NCI-H510A (cell line): ENCODE data around the gene CYP3A4.
"Not testable (repeated sequence)": the region's sequence is repeated elsewhere in the genome, so short reads cannot be mapped to it uniquely, and the experiment has no call there.

ENCODE experiments used
- DNase-seq: peaks from one replicate; lab custom pipeline; 2025; lab: John Stamatoyannopoulos, UW

The CYP3A4 gene

GRCh38 chr7:99784007-99784406, at the start of gene CYP3A4:
TSS of gene CYP3A4 (minus strand) at chr7:99784184. CDS start at chr7:99784081, 103 bp downstream.
- no peak for DNase-seq

- no peak for DNase-seq
Measured at GRCh38 chr7:99833289-99833877, 49.4 kb upstream of the CYP3A4 start.

DNA sequence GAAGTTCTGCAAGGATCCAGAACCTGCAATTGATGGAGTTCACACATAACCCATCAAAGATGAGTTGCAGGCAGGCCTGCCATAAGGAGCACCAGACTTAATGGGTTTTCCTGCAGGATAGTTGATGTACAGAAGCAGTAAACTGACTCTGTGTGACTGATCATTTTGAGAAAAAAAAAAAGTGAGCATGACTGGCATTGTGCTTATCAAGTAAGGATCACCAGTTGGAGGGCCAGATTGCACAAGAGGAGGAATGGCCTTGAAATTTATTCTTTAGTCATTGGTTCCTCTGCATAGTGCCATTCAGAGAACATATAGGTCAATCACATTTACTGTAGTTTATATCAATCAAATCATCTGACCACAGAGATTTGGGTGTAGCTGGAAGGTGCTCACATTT, 47.6 kb upstream of the CYP3A4 start:
- no peak for DNase-seq

DNA sequence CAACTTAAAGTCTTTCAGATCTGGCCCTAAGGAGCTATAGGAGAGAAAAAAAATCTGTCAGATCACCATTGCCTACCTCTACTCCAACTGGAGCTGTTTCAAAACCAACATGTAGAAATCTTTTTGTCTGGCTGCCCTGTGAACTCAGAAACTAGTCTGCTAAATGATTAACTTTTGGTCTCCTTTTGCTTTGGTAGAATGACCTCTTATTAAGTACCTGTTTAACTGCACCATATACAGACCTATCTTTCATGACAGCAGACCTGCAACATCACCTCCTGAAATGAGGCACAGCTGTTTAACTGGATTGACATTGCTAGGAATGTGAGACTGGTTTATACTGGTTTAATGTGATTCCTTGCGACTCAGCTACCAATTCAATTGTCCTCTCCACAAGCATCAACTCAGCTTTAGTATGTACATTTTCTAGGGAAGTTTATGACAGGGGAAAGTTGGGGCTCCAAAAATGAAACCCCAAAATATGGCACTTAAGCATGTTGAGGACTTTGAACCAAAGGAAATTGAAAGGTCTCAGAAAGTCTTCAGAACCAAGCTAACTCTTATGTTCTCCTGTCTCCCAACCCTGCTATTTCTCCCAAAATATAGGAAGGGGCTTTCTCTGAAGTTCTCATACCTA, 45.7 kb upstream of the CYP3A4 start:
- no peak for DNase-seq

DNA sequence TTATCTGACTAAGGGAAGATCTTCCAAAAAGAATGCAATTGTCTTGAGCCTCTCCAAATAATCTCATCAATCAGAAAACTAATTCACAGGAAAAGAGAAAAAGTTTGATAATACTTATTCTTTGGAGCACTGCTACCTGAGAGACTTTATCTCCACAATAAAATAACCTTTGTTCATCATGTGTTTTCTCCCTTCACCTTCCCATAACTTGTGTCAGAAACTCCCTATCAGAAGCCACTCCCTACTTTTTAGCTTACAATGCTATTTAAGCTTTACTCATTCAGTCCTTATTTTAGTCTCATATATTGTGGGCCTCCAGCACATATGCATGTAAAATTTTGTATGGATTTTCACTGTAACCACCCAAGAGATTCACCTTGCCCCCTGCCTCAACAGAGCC, 44.8 kb upstream of the CYP3A4 start:
- DNase-seq, result no peak

- DNase-seq, result no peak
Measured at GRCh38 chr7:99827040-99827778, 43.2 kb upstream of the CYP3A4 start.

DNA sequence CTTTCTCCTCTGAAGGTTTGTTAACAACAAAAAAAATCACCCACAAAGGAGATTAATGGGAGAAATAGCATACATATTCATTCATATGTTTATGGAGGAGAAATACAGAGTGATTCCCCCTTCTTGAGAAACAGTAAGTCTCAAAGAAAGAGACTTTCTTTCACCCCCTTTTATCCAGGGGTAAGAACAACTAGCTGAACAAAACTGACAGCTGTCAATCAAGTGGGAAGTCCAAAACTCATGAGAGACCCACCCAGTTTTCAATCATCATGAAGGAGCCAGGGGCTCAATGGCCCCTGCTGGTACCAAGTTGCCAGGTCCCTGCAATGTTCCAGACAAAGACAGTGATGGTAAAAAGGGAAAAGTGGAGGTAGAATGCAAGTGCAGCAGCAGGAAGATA, 41.9 kb upstream of the CYP3A4 start:
- DNase-seq, result no peak

- no peak for DNase-seq
Measured at GRCh38 chr7:99825452-99825851, 41.5 kb upstream of the CYP3A4 start.

DNA sequence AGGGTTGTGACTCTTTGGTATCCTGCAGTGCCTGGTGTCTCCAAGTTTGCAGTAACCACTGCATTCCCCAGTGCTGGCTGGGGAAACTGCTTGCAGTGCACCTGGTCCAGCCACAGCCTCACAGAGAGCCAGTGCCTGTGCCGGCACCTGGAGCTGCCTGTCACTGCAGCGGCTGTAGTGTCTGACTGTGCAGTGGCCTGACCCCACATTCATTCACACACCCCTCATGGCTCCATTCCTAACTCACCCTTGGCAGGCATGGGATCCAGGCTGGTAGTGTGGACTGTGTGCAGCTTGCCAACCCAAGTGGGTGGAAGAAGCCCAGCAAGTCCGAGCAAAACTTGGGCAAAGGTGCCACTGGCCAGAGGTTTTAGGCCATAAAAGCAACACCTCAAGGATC, 40.1 kb upstream of the CYP3A4 start:
- no peak for DNase-seq

GRCh38 chr7:99822731-99823718, 39.0 kb upstream of the CYP3A4 start:
- DNase-seq, result no peak

DNA sequence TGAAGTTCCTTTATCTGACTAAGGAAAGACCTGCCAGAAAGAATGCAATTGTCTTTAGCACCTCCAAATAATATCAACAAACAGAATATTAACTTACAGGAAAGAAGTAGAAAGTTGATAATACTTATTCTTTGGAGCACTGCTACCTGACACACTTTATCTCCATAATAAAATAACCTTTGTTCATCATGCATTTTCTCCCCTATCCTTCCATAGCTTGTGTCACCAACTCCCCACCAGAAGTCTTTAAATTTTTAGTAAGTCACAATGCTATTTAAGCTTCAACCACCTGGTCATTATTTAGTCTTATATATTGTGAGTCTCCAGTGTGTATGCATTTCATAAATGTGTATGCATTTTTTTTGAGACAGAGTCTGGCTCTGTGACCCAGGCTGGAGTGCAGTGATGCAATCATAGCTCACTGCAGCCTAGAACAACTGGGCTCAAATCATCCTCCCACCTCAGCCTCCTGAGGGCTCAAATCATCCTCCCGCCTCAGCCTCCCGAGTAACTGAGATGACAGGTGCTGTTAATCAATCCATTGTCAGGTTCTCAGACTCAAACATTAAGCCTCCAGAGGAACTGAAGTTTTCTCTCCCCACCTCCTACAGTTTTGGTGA, 36.5 kb upstream of the CYP3A4 start:
- no peak for DNase-seq

DNA sequence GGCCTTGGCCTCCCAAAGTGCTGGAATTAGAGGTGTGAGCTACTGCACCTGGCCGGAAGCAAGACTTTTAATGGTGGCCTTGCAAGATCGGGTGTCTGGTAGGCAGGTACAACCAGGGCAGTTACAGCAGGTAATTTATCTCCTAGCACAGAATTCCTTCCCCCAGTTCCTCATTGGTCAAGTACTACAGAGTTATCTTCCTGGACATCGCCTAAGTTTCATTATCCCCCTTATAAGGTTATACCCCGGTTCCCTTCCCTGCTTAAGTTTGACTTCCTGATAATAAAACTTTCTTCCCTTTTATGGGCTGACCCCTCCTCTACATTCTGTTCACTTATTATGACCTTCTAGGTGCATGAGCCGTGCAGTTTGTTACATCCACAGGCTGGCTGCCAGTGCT, 24.8 kb upstream of the CYP3A4 start:
- DNase-seq, result no peak

GRCh38 chr7:99806839-99807478, 23.0 kb upstream of the CYP3A4 start:
- DNase-seq, result no peak

- DNase-seq, result no peak
Measured at GRCh38 chr7:99805641-99806040, 21.7 kb upstream of the CYP3A4 start.

- not testable (repeated sequence) for DNase-seq
Measured at GRCh38 chr7:99803118-99803517, 19.1 kb upstream of the CYP3A4 start.

DNA sequence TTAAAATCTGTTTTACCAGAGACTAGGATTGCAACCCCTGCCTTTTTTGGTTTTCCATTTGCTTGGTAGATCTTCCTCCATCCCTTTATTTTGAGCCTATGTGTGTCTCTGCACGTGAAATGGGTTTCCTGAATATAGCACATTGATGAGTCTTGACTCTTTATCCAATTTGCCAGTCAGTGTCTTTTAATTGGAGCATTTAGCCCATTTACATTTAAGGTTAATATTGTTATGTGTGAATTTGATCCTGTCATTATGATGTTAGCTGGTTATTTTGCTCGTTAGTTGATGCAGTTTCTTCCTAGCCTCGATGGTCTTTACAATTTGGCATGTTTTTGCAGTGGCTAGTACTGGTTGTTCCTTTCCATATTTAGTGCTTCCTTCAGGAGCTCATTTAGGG, 17.4 kb upstream of the CYP3A4 start:
- not testable (repeated sequence) for DNase-seq

- DNase-seq, result no peak
Measured at GRCh38 chr7:99798972-99799371, 15.0 kb upstream of the CYP3A4 start.

- not testable (repeated sequence) for DNase-seq
Measured at GRCh38 chr7:99795864-99796263, 11.9 kb upstream of the CYP3A4 start.

DNA sequence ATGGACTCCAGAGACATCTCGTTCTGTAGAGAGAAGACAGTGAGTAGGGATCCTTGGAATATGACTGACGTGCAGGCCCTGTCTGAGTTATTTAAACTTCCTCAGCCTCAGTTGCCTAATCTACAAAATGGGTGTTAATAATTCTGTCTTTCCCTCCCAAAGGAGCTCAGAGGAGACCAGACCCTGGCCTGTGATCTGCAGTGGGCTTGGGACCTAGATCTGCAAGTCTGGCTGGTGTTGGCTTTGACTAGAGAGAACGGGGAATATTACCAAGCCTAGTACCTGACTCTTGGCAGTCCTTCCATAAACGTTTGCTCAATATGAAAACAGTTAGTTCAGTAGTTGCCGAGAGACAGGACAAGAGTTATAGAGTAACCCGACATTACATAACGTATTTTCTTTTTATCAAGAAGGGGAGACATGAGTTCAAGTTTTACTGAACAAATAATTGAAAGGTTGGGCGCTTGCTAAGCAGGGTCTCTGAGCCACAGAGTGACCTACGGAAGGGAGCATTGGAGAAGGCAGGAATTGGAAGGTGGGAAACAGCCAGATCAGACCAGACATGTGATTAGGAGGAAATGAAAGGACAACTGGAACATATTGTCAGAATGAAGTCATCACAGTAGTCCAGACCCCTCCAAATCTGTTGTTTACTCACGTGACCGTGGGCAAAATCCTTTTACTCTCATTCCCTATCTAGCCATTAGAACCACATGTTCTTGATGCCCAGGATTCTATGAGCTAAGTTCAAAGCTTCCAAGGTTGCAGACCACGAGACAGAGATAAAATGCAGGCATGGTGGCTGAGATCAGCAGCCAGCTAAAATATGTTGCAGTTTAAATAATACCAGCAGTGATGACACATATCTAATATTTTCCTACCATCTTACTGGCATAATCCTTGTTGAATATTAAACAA, 10.9 kb upstream of the CYP3A4 start:
- no peak for DNase-seq

GRCh38 chr7:99793443-99793842, 9.5 kb upstream of the CYP3A4 start:
- no peak for DNase-seq
